Aorta (tissue), 5 donors: ENCODE data around the gene TADA1. TPM values are rescaled to one million over a fixed set of nuclear protein-coding genes. Genes with fewer than 3 reads are reported as not detected.
A peak's percentile ranks its signal among the peaks of the same experiment; 100 is the strongest.

ENCODE experiments used
- ATAC-seq: fragments of 200-7000 bp; cut with Tn5 transposase; one replicate; pipeline ENCODE4 v1.9.1; 2022; ENCODE audit warnings: moderate library complexity; ENCODE audit not compliant: low FRiP score
- DNase-seq, 2 donors: peaks; one replicate each; pipeline ENCODE4 v3.0.0-alpha.2; 2020
- H3K27ac ChIP-seq, 2 donors: one replicate each; pipeline ENCODE4 v1.5.1; 2013; ENCODE audit warnings: low read length in 2 of 2, mild to moderate bottlenecking in 2 of 2, moderate library complexity in 2 of 2, control low read depth in 1 of 2, inconsistent platforms in 1 of 2, low read depth in 1 of 2
- H3K27me3 ChIP-seq, 2 donors: one replicate each; pipeline ENCODE4 v1.6.1; 2013; ENCODE audit warnings: control low read depth in 1 of 2, low read length in 1 of 2, mild to moderate bottlenecking in 1 of 2, moderate library complexity in 1 of 2; ENCODE audit not compliant: insufficient read depth in 2 of 2, control insufficient read depth in 1 of 2
- H3K36me3 ChIP-seq, 2 donors: one replicate each; pipeline ENCODE4 v1.6.1; 2013; ENCODE audit warnings: control low read depth in 1 of 2, low read length in 1 of 2, mild to moderate bottlenecking in 1 of 2; ENCODE audit not compliant: insufficient read depth in 2 of 2, control insufficient read depth in 1 of 2
- H3K4me1 ChIP-seq, 2 donors: one replicate each; pipeline ENCODE4 v1.6.1; 2013; ENCODE audit warnings: low read length in 2 of 2, control low read depth in 1 of 2, mild to moderate bottlenecking in 1 of 2, moderate library complexity in 1 of 2; ENCODE audit not compliant: insufficient read depth in 2 of 2, control insufficient read depth in 1 of 2
- H3K4me3 ChIP-seq, 2 donors: one replicate each; pipeline ENCODE4 v1.5.1; 2013; ENCODE audit warnings: low read length in 2 of 2, control low read depth in 1 of 2, mild to moderate bottlenecking in 1 of 2
- H3K9me3 ChIP-seq: one replicate; pipeline ENCODE4 v1.6.1; 2013; ENCODE audit warnings: mild to moderate bottlenecking, low read length; ENCODE audit not compliant: control insufficient read depth
- WGBS, 2 donors: extraction: QIAGEN DNeasy Blood & Tissue Kit; methylation state at CpG; one replicate each; pipeline ENCODE4 v1.1.7; 2013; 5-methylcytosine and 5-hydroxymethylcytosine counted together
- intact Hi-C, 2 donors: fragments of 100-400 bp; cut with DNase I; formaldehyde crosslinking; loops; one replicate each; pipeline versions ENCODE4 v1.14.2 to v1.15.0; 2022
- polyA plus RNA-seq, 2 donors: library from polyadenylated mRNA; stranded (reverse); fragments of 200-250 nt; gene quantifications; one replicate each; pipeline ENCODE4 v1.2.3, GENCODE V29; 2013
- total RNA-seq, 2 donors: library from RNA; stranded (reverse); fragmentation: NEBNext Ultra II Directional; extraction: Animal tissue kit (Norgen Biotek cat#: 25700); gene quantifications; one replicate each; pipeline ENCODE4 v1.2.1, GENCODE V29; 2021
- donor health status: healthy with polysubstance abuse.
- donor health status: Bipolar disorder and iron deficiency.
- donor health status: DM: no; HTN: no; CAD: no.
- donor health status: DM: no; HTN: no; CAD: no.
- donor health status: DM: yes; HTN: yes; CAD: no.

The TADA1 gene
- total and polyA plus RNA-seq, 4 donors: 6.1 to 9.4 (median 6.6) TPM

DNA sequence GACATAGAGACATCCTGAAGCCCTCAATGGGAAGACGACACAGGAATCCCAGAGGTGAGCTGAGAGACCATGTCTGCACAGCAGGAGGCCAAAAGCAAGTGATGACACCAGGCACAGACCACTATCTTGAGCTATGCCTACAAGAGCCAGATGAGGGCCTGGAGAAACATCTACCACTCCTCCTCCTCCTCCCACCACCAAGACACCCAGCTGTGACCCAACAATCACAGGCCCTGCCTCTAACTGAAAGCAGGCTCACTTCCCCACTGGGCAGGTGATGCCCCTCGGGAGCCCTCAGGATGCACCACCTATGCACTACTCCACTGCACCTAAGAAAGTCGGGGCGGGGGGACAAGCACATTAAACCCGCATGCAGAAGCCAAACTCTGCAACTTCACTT is 16.5 kb downstream of the TADA1 start:
- WGBS, 2 donors: 84 to 87% methylated on average over 5 of the region's 5 CpGs

DNA sequence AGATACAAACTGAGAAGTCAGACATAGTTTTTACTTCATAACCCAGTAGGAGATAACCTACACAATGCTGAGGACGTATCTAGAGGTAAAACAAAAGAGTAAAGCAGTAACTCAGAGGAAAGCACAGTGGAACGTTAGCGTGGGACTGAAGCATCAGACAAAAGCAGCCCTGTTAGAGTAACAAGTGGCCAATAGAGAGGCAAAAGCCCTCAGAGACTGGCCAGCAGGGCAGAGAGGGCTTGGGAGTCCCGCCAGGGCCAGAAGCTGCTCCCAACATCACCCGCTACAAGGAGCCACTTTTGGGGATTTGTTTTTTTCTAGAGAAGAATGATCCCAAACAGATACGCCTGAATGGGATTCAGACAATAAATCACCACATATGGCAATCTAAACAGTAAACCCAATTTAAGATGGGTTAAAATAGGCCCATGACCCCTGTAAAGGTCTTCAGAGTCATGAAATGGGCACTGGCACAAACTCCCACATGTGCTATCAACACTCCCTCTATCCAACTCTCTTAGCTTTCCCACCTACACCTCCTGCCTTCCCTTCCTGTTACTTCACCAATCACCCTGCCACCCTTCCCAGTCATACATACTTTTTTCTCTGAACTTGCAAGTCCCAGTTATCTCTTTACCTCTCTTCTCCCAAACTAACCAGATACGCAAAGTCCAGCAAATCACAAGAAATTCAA is 17.2 kb downstream of the TADA1 start:
- H3K36me3 ChIP-seq: peaks cover 7 to 13% of the 10 kb centered on the region in 2 donors
- no peaks in the 10 kb centered on the region for H3K4me1 ChIP-seq
- peak overlapping the region in 1 of 2 donors; percentile 51 for H3K27ac ChIP-seq
- H3K9me3 ChIP-seq: no peaks in the 10 kb centered on the region
- H3K4me3 ChIP-seq: no peak overlapping the region
- no peaks in the 10 kb centered on the region for H3K27me3 ChIP-seq
- intact Hi-C loops: no loop called here
- WGBS, 2 donors: 78 to 79% methylated on average over 7 of the region's 7 CpGs
- no peak for ATAC-seq
- DNase-seq: no peak

More for the DNA sequence above, 16.5 kb downstream of the TADA1 start:
- Histone ChIP-seq H3K4me3 (no peak overlapping the region), H3K4me1 (no peaks in the 10 kb centered on the region), H3K36me3 (peaks cover 6 to 13% of the 10 kb centered on the region in 2 donors), H3K9me3 (no peaks in the 10 kb centered on the region), H3K27ac (no peak overlapping the region), H3K27me3 (no peaks in the 10 kb centered on the region)
- ATAC-seq (no peak), DNase-seq (no peak)
- intact Hi-C loops: no loop called here

- H3K27me3 ChIP-seq: no peaks in the 10 kb centered on the region
- ATAC-seq (no peak), DNase-seq (no peak)
- H3K4me3 ChIP-seq: no peak overlapping the region
- H3K4me1 ChIP-seq: no peaks in the 10 kb centered on the region
- H3K9me3 ChIP-seq: no peaks in the 10 kb centered on the region
- H3K36me3 ChIP-seq: peaks cover 7 to 17% of the 10 kb centered on the region in 2 donors
- no peak overlapping the region for H3K27ac ChIP-seq
- intact Hi-C loops: no loop called here
- 83 to 89% methylated on average over 3 of the region's 3 CpGs for WGBS, 2 donors
Measured at GRCh38 chr1:166857995-166858394, 18.1 kb downstream of the TADA1 start.

DNA sequence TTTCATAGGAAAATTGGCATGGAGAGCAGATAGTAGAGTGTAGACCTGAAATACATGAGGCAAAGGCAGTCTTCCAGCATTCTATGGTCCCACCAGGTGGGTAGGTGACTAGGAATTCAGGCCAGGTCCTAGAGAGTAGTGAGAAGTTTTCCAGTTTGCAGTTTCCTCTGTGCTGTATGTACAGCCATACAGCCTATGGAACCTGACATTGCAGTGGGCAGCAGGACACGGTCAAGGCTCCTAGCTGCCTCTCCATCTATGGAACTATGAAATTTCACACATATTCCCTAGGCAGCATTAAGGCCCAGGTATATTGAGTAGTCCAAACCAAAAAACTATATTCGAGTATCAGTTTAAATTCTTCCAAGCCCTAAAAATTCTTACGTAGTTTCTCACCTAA is 20.5 kb downstream of the TADA1 start:
- intact Hi-C loops: no loop called here
- ATAC-seq (no peak), DNase-seq (no peak)
- Histone ChIP-seq H3K36me3 (peaks cover 7 to 13% of the 10 kb centered on the region in 2 donors), H3K9me3 (no peaks in the 10 kb centered on the region), H3K4me1 (no peaks in the 10 kb centered on the region), H3K27me3 (no peaks in the 10 kb centered on the region), H3K27ac (no peak overlapping the region), H3K4me3 (no peak overlapping the region)
- WGBS, 2 donors: 68 to 77% methylated on average over 3 of the region's 3 CpGs

- 0 to 26% methylated on average over 1 of the region's 1 CpG for WGBS, 2 donors
- H3K4me1 ChIP-seq: no peaks in the 10 kb centered on the region
- intact Hi-C loops: no loop called here
- peaks cover 10 to 13% of the 10 kb centered on the region in 2 donors for H3K36me3 ChIP-seq
- no peak overlapping the region for H3K27ac ChIP-seq
- no peak for ATAC-seq
- no peak overlapping the region for H3K4me3 ChIP-seq
- H3K9me3 ChIP-seq: no peaks in the 10 kb centered on the region
- DNase-seq: no peak
- H3K27me3 ChIP-seq: no peaks in the 10 kb centered on the region
Measured at GRCh38 chr1:166852918-166853317, 23.1 kb downstream of the TADA1 start.

DNA sequence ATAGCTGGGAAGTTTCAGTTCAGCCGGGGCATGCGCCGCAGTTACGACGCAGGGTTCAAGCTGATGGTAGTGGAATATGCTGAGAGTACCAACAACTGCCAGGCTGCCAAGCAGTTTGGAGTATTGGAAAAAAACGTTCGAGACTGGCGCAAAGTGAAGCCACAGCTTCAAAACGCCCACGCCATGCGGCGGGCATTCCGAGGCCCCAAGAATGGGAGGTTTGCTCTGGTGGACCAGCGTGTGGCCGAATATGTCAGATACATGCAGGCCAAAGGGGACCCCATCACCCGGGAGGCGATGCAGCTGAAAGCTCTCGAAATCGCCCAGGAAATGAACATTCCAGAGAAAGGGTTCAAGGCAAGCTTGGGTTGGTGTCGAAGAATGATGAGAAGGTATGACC is 26.9 kb downstream of the TADA1 start:
- ATAC-seq (no peak), DNase-seq (no peak)
- H3K27me3 ChIP-seq: no peaks in the 10 kb centered on the region
- peaks cover 4 to 12% of the 10 kb centered on the region in 2 donors for H3K36me3 ChIP-seq
- no peak overlapping the region for H3K4me3 ChIP-seq
- no peak overlapping the region for H3K27ac ChIP-seq
- WGBS, 2 donors: 96 to 97% methylated on average over 20 of the region's 20 CpGs
- H3K4me1 ChIP-seq: no peaks in the 10 kb centered on the region
- no peaks in the 10 kb centered on the region for H3K9me3 ChIP-seq
- intact Hi-C loops: no loop called here

DNA sequence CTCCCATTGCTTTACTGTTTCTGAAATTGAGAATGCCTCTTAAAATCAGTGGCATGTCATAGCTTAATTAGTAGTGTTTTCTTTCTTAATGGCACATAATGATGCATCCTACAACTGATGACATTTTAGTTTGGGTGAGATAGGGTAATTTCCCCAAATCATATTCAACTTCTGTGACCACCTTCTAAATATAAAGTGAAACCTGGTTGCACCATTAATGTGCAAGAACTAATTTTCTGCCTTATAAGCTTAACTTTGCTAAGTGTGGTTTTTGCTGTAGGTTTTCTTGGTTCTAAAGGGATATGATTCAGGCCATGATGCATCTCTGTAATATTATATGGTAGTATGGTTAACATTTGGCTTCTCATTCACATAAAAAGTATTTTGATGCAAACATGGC is 27.9 kb downstream of the TADA1 start:
- no peaks in the 10 kb centered on the region for H3K4me1 ChIP-seq
- no peak overlapping the region for H3K4me3 ChIP-seq
- DNase-seq: no peak
- intact Hi-C loops: no loop called here
- no peak for ATAC-seq
- no peak overlapping the region for H3K27ac ChIP-seq
- no peaks in the 10 kb centered on the region for H3K27me3 ChIP-seq
- peaks cover 0 to 11% of the 10 kb centered on the region in 2 donors for H3K36me3 ChIP-seq
- no peaks in the 10 kb centered on the region for H3K9me3 ChIP-seq

GRCh38 chr1:166844791-166845190 is 31.3 kb downstream of the TADA1 start:
- DNase-seq (no peak), ATAC-seq (no peak)
- Histone ChIP-seq H3K27me3 (no peaks in the 10 kb centered on the region), H3K4me3 (no peak overlapping the region), H3K4me1 (peaks cover 4 to 6% of the 10 kb centered on the region in 2 donors), H3K27ac (peak overlapping the region in 1 of 2 donors; percentile 16), H3K36me3 (peaks cover 0 to 16% of the 10 kb centered on the region in 2 donors), H3K9me3 (no peaks in the 10 kb centered on the region)
- intact Hi-C loops: no loop called here
- WGBS, 2 donors: 46 to 49% methylated on average over 7 of the region's 7 CpGs

DNA sequence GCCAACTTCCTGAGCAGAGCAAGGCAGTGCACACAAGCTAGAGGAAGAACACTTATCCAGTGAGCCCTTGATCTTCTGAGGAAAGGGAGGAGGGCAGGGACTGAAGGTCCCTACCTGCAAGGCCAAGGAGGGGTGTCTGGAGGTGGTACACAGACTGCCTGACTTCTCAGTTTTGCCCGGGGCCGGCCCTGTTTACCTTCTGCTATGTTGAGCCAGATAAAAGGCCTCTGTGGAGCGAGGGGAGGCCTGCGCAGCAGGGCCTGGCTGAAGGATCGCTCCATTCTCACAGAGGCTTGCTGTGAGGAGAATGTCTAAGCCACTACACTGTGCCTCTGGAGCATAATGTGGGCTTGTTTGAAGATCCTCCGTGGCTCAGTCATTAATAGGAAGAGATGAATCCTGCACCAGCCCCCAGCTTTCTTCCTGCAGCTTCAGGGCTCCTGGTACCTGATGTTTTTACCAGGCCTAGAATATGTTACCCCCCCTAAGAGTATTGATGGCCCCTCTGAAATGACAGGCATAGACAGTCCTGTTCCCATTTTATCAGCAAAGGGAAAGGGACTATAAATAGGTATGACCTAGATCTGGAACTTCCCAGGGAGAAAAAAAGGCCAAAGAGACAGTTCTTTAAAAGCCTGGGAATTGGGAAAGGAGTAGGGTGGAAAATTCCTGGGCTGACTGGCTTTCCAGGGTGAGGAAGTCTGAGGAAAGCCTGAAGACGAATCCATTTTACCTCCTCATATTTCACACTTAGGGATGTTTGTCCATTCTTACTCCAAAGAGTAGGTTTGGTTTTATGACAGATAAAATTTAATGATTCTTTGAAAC is 32.1 kb downstream of the TADA1 start:
- ATAC-seq: no peak
- H3K4me3 ChIP-seq: no peak overlapping the region
- intact Hi-C loops: no loop called here

More for the DNA sequence above, 32.1 kb downstream of the TADA1 start:
- no peaks in the 10 kb centered on the region for H3K27me3 ChIP-seq
- 38 to 51% methylated on average over 7 of the region's 7 CpGs for WGBS, 2 donors
- no peaks in the 10 kb centered on the region for H3K9me3 ChIP-seq
- DNase-seq: no peak
- H3K36me3 ChIP-seq: peaks cover 0 to 13% of the 10 kb centered on the region in 2 donors
- peaks cover 4 to 6% of the 10 kb centered on the region in 2 donors for H3K4me1 ChIP-seq
- peak overlapping the region; percentile 39 to 45 for H3K27ac ChIP-seq
